NOMO-1 treated with dmso at 0.1 percent for 144 hours (cell line): ENCODE measurements around the gene SNAP29.
"Not testable (repeated sequence)": the region's sequence is repeated elsewhere in the genome, so short reads cannot be mapped to it uniquely, and the experiment has no call there.

Experiments
- DNase-seq: peaks from one replicate; lab custom pipeline; 2025; ENCODE audit not compliant: unreplicated experiment; lab: John Stamatoyannopoulos, UW

The SNAP29 gene

DNA sequence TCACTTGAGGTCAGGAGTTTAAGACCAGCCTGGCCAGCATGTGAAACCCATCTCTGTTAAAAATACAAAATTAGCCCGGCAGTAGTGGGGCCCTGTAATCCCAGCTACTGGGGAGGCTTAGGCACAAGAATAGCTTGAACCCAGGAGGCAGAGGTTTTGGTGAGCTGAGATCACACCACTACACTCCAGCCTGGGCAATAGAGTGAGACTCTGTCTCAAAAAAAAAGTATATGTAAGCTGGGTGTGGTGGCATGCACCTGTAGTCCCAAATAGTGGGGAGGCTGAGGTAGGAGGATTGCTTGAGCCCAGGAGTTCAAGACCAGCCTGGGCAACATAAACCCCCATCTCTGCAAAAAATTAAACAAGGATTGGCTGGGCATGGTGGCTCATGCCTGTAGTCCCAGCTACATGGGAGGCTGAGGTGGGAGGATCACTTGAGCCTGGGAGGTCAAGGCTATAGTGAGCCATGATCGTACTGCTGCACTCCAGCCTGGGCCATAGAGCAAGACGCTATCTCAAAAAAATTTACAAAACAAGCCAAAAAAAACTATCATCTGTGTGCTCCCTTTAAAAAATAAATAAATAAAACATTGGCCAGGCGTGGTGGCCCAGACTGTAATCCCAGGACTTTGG, 69.2 kb downstream of the SNAP29 start:
- DNase-seq: no peak

DNA sequence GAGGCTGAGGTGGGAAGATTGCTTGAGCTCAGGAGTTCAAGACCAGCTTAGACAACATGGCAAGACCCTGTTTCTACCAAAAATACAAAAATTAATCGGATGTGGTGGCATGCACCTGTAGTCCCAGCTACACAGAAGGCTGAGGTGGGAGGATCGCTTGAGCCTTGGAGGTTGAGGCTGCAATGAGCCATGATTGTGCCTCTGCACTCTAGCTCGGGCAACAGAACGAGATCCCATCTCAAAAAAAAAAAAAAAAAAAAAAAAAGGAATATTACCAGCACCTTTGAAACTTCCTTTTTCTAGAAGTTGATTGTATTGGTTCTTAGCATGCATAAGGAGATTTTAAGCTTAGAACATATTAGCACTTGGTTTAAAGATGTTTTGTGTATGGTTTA, 69.8 kb downstream of the SNAP29 start:
- DNase-seq: no peak

DNA sequence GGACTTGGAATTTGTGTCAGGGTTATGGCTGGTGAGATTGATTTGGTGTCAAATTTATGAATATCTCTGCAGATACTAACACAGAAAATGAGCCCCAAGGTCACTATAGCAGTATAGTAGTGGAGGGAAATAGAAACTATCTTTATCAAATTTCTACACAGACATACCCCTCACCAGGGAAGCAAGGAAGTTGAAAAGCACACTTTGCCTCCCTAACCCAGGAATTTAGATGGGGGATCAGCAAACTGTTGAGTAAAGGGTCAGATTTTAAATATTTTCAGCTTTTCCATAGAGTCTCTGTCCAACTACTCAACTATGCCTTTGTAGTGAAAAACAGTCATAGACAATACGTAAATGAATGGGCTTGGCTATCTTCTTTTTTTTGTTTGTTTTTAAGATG, 71.2 kb downstream of the SNAP29 start:
- no peak for DNase-seq

DNA sequence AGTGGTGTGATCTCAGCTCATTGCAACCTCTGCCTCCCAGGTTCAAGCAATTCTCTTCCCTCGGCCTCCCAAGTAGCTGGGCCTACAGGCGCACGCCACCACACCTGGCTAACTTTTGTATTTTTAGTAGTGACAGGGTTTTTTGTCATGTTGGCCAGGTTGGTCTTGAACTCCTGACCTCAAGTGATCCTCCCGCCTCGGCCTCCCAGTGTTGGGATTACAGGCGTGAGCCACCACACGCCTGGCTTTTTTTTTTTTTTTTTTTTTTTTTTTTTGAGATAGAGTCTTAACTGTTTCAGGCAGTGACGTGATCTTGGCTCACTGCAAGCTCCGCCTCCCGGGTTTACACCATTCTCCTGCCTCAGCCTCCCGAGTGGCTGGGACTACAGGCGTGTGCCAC, 71.6 kb downstream of the SNAP29 start:
- not testable (repeated sequence) for DNase-seq

DNA sequence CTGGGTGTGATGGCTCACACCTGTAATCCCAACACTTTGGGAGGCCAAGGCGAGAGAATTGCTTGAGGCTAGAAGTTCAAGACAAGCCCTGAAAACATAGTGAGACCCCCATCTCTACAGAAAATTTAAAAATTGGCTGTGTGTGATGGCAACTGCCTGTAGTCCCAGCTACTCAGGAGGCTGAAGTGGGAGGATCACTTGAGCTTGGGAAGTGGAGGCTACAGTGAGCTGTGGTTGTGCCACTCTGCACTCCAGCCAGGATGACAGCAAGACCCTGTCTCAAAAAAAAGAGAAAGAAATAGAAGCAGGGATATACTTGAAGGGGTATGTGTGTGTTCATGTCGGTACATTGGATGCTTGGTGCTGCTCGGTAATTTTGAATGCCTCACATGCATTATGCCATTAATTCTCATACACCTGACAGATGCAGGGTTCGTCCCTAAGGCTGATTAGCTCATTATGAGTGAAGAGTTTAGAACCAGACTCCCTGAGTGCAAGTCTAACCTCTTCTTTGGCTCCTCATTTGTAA, 72.4 kb downstream of the SNAP29 start:
- DNase-seq: no peak

DNA sequence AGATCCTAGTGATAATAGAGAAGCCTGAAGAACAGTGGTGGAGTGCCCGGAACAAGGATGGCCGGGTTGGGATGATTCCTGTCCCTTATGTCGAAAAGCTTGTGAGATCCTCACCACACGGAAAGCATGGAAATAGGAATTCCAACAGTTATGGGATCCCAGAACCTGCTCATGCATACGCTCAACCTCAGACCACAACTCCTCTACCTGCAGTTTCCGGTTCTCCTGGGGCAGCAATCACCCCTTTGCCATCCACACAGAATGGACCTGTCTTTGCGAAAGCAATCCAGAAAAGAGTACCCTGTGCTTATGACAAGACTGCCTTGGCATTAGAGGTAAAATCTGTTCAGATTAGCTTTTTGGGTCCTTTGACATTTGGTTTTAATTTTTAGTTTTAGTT, 75.1 kb downstream of the SNAP29 start:
- DNase-seq: no peak

DNA sequence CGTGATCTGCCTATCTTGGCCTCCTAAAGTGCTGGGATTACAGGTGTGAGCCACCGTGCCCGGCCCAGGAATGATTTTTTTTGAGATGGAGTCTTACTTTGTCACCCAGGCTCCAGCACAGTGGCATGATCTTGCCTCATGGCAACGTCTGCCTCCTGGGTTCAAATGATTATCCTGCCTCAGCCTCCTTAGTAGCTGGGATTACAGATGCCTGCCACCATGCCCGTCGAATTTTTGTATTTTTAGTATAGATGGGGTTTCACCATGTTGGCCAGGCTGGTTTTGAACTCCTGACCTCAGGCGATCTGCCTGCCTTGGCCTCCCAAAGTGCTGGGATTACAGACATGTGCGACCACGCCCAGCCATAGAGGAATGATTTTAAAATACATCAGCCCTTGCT, 76.2 kb downstream of the SNAP29 start:
- DNase-seq: not testable (repeated sequence)

DNA sequence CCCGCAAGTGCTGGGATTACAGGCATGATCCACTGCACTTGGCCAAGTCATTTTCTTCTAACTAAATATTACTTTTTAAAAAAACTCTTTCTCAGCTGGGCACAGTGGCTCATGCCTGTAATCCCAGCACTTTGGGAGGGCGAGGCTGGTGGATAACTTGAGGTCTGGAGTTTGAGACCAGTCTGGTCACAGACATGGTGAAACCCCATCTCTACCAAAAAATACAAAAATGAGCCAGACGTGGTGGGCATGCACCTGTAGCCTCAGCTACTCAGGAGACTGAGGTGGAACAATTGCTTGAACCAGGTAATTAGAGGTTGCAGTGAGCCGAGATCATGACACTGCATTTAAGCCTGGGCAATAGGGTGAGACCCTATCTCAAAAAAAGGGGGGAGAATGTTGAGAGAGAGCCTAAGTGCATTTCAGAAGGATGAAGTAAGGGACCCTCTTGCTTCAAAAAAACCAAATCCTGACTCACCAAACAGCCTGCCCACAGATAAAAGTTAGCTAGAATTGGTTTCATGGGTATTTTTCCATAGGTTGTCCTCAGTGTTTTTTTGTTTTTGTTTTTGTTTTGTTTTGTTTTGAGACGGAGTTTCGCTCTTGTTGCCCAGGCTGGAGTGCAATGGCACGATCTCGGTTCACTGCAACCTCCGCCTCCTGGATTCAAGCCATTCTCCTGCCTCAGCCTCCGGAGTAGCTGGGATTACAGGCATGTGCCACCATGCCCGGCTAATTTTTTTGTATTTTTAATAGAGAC, 77.2 kb downstream of the SNAP29 start:
- DNase-seq: not testable (repeated sequence)

DNA sequence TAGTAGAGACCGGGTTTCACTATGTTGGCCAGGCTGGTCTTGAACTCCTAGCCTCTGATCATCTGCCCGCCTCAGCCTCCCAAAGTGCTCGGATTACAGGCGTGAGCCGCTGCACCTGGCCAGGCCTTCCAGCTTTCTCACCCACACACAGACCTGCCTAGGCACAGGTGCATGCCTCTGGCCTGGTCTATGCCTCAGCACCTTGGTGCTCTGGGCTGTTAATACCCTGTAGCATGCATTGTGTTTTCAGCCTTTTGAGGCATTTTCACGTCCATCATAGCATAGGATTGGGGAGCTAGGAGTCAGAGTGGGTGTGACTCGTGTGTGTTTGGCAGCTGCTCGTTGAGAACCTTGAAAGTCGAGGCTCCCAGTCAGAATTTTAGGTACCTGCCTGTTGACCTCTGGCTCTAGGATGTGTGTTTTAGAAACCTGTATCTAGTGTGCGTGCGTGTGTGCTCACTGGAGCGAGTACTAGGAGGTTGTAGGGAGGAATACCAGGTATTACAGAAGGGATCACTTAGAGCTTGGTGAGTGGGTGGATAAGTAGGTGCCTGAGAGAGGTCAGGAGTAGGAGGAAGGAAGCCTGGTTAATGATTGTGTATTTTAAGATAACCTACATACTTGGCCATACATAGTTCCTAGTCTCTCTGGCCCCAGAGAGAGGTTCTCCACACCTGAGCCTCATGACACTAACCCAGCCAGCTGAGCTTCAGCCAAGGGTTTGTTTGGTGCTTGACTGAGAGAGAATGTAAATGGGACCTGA, 78.4 kb downstream of the SNAP29 start:
- no peak for DNase-seq

DNA sequence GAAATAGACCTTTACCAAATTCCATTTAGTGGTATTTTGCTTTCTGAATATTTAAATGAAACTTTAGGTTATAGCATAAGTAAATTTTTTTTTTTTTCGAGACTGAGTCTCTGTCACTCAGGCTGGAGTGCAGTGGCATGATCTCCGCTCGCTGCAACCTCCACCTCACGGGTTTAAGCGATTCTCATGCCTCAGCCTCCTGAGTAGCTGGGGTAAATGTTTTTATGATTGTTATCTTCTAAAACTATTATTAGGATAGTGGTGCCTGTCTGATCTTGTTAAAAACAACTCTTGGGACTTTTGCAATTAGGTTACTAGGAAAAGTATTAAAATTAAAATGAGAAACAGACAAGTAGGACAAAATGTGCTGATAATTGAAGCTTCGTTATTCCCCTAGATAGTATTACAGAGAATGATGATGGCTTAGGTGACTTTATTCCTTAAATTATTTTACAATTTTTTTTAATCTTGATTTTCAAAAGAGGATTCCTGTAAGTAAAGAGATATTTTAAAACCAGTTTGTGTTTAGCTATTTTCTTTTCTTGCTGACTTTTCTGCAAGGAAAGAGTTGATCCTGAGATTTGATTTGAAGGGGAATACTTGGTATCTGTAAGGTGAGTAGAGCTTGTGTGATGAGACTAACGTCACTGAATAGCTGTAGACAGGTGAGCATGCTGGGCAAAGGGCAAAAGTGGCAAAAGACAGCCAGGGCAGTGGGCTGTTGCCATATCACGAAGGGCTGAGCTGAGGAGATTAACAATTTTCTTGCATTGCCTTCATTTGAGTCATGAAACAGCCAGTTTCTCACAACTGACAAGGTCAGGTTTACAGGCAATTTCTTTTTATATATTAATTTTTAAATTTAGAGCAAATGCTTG, 79.2 kb downstream of the SNAP29 start:
- no peak for DNase-seq

DNA sequence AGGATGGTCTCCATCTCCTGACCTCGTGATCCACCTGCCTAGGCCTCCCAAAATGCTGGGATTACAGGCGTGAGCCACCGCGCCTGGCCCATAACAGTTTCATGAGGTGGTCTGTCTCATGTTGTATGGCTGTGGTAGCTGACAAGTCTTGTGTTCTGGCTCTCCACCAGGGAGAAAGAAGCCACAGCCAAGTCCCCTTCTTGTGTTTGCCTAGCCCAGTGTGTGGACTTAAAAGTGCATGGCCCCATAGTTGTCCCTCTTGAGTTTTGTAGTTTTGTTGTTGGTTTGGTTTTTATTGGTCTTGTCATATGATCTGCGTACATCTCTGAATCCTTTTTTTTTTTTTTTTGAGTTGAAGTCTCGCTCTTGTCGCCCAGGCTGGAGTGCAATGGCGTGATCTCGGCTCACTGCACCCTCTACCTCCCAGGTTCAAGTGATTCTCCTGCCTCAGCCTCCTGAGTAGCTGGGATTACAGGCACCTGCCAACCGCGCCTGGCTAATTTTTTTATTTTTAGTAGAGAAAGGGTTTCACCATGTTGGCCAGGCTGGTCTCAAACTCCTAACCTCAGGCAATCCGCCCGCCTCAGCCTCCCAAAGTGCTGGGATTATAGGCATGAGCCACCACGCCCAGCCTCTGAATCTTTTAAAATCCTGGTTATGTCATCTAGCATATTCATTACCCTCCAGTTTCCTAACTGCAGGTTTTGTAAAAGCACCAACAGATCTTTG, 80.8 kb downstream of the SNAP29 start:
- not testable (repeated sequence) for DNase-seq

DNA sequence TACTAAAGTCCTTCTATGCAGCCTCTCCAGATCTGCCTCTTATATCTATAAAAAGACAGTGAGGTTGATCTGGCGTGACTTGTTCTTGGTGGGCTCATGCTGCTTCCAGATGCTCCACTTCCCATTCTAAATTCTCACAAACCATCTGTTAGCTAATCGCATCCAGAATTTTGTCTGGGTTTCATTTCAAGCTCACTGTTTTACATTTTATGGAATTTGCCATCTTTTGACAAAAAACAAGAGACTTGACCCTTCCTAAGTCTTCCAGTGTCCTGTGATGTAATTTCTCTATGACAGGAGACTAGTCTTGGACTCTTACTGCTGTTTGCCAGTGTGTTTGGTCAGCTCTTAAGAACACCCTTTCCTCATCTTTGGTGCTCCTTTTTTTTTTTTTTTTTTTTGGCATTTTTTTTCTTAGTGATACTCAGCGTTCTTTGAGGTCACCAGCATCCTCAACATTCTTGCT, 81.4 kb downstream of the SNAP29 start:
- DNase-seq: no peak
